Panc1 (cell line): Measurements from ENCODE around the gene TDRD10. TPM values are rescaled to one million over a fixed set of nuclear protein-coding genes. Genes with fewer than 3 reads are reported as not detected.

Experiments
- ATAC-seq: fragments of 200-7000 bp; cut with Tn5 transposase; 2 replicates; pipeline ENCODE4 v1.9.1; 2020; ENCODE audit warnings: mild to moderate bottlenecking, moderate library complexity
- BruUV-seq: library from RNA; stranded (reverse); fragments of 400-500 nt; replicated peaks from 2 replicates; lab custom pipeline; 2021; lab: Mats Ljungman, UMichigan
- CTCF ChIA-PET: fragments of 300-600 bp; sonication (Branson Sonifier 250); formaldehyde crosslinking; loops from one replicate; lab custom pipeline; 2022; ENCODE audit warnings: antibody characterized with exemption; lab: Charles Lee
- POLR2A ChIA-PET: fragments of 300-600 bp; sonication (Branson Sonifier 250); formaldehyde crosslinking; loops from one replicate; lab custom pipeline; 2022; ENCODE audit warnings: antibody characterized with exemption; lab: Charles Lee
- DNase-seq: peaks from one replicate; pipeline ENCODE4 v3.0.0-alpha.2; 2010; ENCODE audit warnings: low read depth, low spot score
- H3K27ac ChIP-seq: 2 replicates; pipeline ENCODE4 v1.5.1; 2011; ENCODE audit warnings: mild to moderate bottlenecking, low read length, inconsistent platforms
- H3K27me3 ChIP-seq: fragments of 200-500 bp; sonication (Bioruptor generic); 2 replicates; pipeline ENCODE4 v1.6.0; 2014; ENCODE audit warnings: low read length, inconsistent platforms; ENCODE audit not compliant: control insufficient read depth, insufficient read depth
- H3K36me3 ChIP-seq: fragments of 200-500 bp; sonication (Bioruptor generic); 2 replicates; pipeline ENCODE4 v1.5.1; 2014; ENCODE audit warnings: inconsistent platforms, mild to moderate bottlenecking, low read length, moderate library complexity; ENCODE audit not compliant: control insufficient read depth, insufficient read depth
- H3K4me1 ChIP-seq: 2 replicates; pipeline ENCODE4 v1.5.1; 2011; ENCODE audit warnings: inconsistent platforms, mild to moderate bottlenecking, low read length, moderate library complexity; ENCODE audit not compliant: control insufficient read depth, insufficient read depth
- H3K4me3 ChIP-seq, 2 experiments: 2 replicates each; pipeline ENCODE4 v1.5.1; 2011 to 2012; ENCODE audit warnings: low read depth in 2 of 2, low read length in 2 of 2, mild to moderate bottlenecking in 2 of 2, inconsistent platforms in 1 of 2, moderate library complexity in 1 of 2
- H3K9me3 ChIP-seq: fragments of 200-500 bp; sonication (Bioruptor generic); 2 replicates; pipeline ENCODE4 v1.5.1; 2014; ENCODE audit warnings: low read depth, mild to moderate bottlenecking, inconsistent platforms, low read length, moderate library complexity; ENCODE audit not compliant: control insufficient read depth, insufficient read depth
- CTCF ChIP-seq: fragments of 450-650 bp; IDR thresholded peaks from 2 replicates; pipeline ENCODE4 v1.5.1; 2017; ENCODE audit warnings: mild to moderate bottlenecking
- POLR2AphosphoS5 ChIP-seq: IDR thresholded peaks from 2 replicates; pipeline ENCODE4 v1.6.1; 2012; ENCODE audit warnings: mild to moderate bottlenecking, low read depth, low read length, moderate library complexity
- REST ChIP-seq, 2 experiments: IDR thresholded peaks; 2 replicates each; pipeline ENCODE4 v1.6.1; 2011 to 2012; ENCODE audit warnings: low read depth in 2 of 2, control low read depth in 1 of 2, low read length in 1 of 2, mild to moderate bottlenecking in 1 of 2, moderate library complexity in 1 of 2; ENCODE audit not compliant: insufficient read depth in 1 of 2
- SIN3A ChIP-seq: IDR thresholded peaks from 2 replicates; pipeline ENCODE4 v1.6.1; 2012; ENCODE audit warnings: low read depth, mild to moderate bottlenecking, low read length, moderate library complexity, borderline replicate concordance; ENCODE audit not compliant: insufficient read depth
- TCF7L2 ChIP-seq: IDR thresholded peaks from 2 replicates; pipeline ENCODE4 v1.6.1; 2011; ENCODE audit warnings: mild to moderate bottlenecking, low read depth, low read length, inconsistent platforms
- in situ Hi-C: cut with HindIII; loops from 2 replicates; pipeline ENCODE4 v1.10.0; 2016; ENCODE audit warnings: low sequenced_read_pairs, low pct_unique_long_range_greater_than_20kb
- intact Hi-C: fragments of 100-400 bp; cut with micrococcal nuclease; formaldehyde crosslinking; loops from one replicate; pipeline ENCODE4 v1.10.0; 2022; ENCODE audit not compliant: unreplicated experiment
- total RNA-seq: library from RNA; stranded (reverse); gene quantifications from one replicate; pipeline ENCODE4 v1.2.1, GENCODE V29; 2021; ENCODE audit not compliant: unreplicated experiment

TDRD10 gene
- total RNA-seq, 1 experiment from 2014 or later, result not detected

- Histone ChIP-seq H3K27me3 (no peaks in the 10 kb centered on the region), H3K27ac (peak within 1 kb of the TSS; percentile 91), H3K9me3 (no peaks in the 10 kb centered on the region), H3K36me3 (peaks cover 22% of the 10 kb centered on the region), H3K4me1 (peaks cover 14% of the 10 kb centered on the region), H3K4me3 (peak within 1 kb of the TSS; percentile 81 to 98)
- intact Hi-C loops, result no loop called here
- no peak for TF ChIP-seq CTCF
- TF ChIP-seq REST (IDR thresholded peaks at IDR 0.05; ENCODE audit: insufficient read depth in 1 of 2, low read depth in 2 of 2, low read length in 1 of 2), result no peak
- TF ChIP-seq POLR2AphosphoS5, result no peak
- peak; percentile 33; the same call in 1 of the 2 replicates for TF ChIP-seq SIN3A
- TF ChIP-seq TCF7L2, result no peak
- in situ Hi-C loops, result no loop called here
- BruUV-seq, result no TSS peak
- DNase-seq, result no peak
- ChIA-PET CTCF (interaction anchor here (0.7 to 1.3 kb wide), 2 partner anchors 12 to 380 kb away, joined by 3 to 8 read pairs; no protein-coding TSS in a partner anchor), POLR2A (no interaction called here)
- peak; percentile 18 for ATAC-seq
Measured at GRCh38 chr1:154557939-154558719, 56.1 kb downstream of the TDRD10 start, which contains the start of gene UBE2Q1. Gene UBE2Q1, minus strand, starts transcription at chr1:154558662. Its CDS starts 109 bp downstream, at chr1:154558553.

GRCh38 chr1:154558720-154559465 lies 56.9 kb downstream of the TDRD10 start:
- Histone ChIP-seq H3K9me3 (no peaks in the 10 kb centered on the region), H3K36me3 (peaks cover 19% of the 10 kb centered on the region), H3K27me3 (no peaks in the 10 kb centered on the region), H3K4me3 (peak overlapping the region; percentile 81), H3K4me1 (peaks cover 14% of the 10 kb centered on the region), H3K27ac (peak overlapping the region; percentile 91)
- POLR2A ChIA-PET, result no interaction called here
- CTCF ChIA-PET, result interaction anchor here (0.7 to 1.5 kb wide), 7 partner anchors 12 to 492 kb away, joined by 3 to 11 read pairs (median 3); partner anchors contain the start of gene ADAM15
- intact Hi-C loops, result no loop called here
- DNase-seq (peak; percentile 91), ATAC-seq (peak; percentile 96)
- BruUV-seq, result no TSS peak
- TF ChIP-seq POLR2AphosphoS5, result 0 out of 2 replicates have a peak, but pooled peaks have one; percentile 24
- TF ChIP-seq REST (IDR thresholded peaks at IDR 0.05; ENCODE audit: insufficient read depth in 1 of 2, low read depth in 2 of 2, low read length in 1 of 2), result 0 out of 4 replicates have a peak, but pooled peaks of 1 of the 2 experiments have one; percentile 56
- peak; percentile 26; the same call in 1 of the 2 replicates for TF ChIP-seq TCF7L2
- no peak for TF ChIP-seq CTCF
- 0 out of 2 replicates have a peak, but pooled peaks have one; percentile 18 for TF ChIP-seq SIN3A
- in situ Hi-C loops, result no loop called here
